ENCODE measurements around the gene COPZ2.

GRCh38 chr17:48056879-48057278 lies 19.3 kb upstream of the COPZ2 start:
- TF ChIP-seq EZH2phosphoT487 (IDR thresholded peaks at IDR 0.05), result no peak
- no peak for TF ChIP-seq CTCF (IDR thresholded peaks at IDR 0.05)
- no peak for TF ChIP-seq EZH2 (IDR thresholded peaks at IDR 0.05)
